NCI-H2107 treated with DMSO at 0.1 percent for 48 hours (cell line): ENCODE data around the gene HLA-DRA.
"Not testable (repeated sequence)": the region's sequence is repeated elsewhere in the genome, so short reads cannot be mapped to it uniquely, and the experiment has no call there.

Source experiments
- DNase-seq: peaks from one replicate; lab custom pipeline; 2025; ENCODE audit not compliant: unreplicated experiment; lab: John Stamatoyannopoulos, UW

HLA-DRA gene

GRCh38 chr6:32430179-32430578 lies 9.5 kb upstream of the HLA-DRA start:
- no peak for DNase-seq

GRCh38 chr6:32431142-32431541 lies 8.5 kb upstream of the HLA-DRA start:
- DNase-seq: no peak

GRCh38 chr6:32432050-32432450 lies 7.6 kb upstream of the HLA-DRA start:
- DNase-seq: no peak

- not testable (repeated sequence) for DNase-seq
Observed at GRCh38 chr6:32433950-32434349, 5.7 kb upstream of the HLA-DRA start.

GRCh38 chr6:32436186-32436585 lies 3.5 kb upstream of the HLA-DRA start:
- DNase-seq: no peak

- DNase-seq: no peak
Observed at GRCh38 chr6:32436995-32437836, 2.5 kb upstream of the HLA-DRA start.

- no peak for DNase-seq
Observed at GRCh38 chr6:32439139-32439538, 548 bp upstream of the HLA-DRA start.

- DNase-seq: no peak
Observed at GRCh38 chr6:32442243-32442667, 2.6 kb downstream of the HLA-DRA start.

GRCh38 chr6:32442977-32443552 lies 3.4 kb downstream of the HLA-DRA start:
- DNase-seq: no peak

- no peak for DNase-seq
Observed at GRCh38 chr6:32444433-32444832, 4.7 kb downstream of the HLA-DRA start.

- no peak for DNase-seq
Observed at GRCh38 chr6:32445321-32445854, 5.7 kb downstream of the HLA-DRA start.

- no peak for DNase-seq
Observed at GRCh38 chr6:32447932-32448331, 8.2 kb downstream of the HLA-DRA start.

- DNase-seq: no peak
Observed at GRCh38 chr6:32449088-32449736, 9.5 kb downstream of the HLA-DRA start.

GRCh38 chr6:32457054-32457453 lies 17.4 kb downstream of the HLA-DRA start:
- no peak for DNase-seq

GRCh38 chr6:32459781-32460424 lies 20.2 kb downstream of the HLA-DRA start:
- DNase-seq: no peak

- no peak for DNase-seq
Observed at GRCh38 chr6:32460528-32460927, 20.8 kb downstream of the HLA-DRA start.

GRCh38 chr6:32461493-32461892 lies 21.8 kb downstream of the HLA-DRA start:
- DNase-seq: no peak

GRCh38 chr6:32462609-32463008 lies 22.9 kb downstream of the HLA-DRA start:
- DNase-seq: no peak

GRCh38 chr6:32467743-32468503 lies 28.2 kb downstream of the HLA-DRA start:
- DNase-seq: not testable (repeated sequence)

- no peak for DNase-seq
Observed at GRCh38 chr6:32472781-32473375, 33.2 kb downstream of the HLA-DRA start.
